SK-N-MC (cell line): ENCODE results near the gene DZIP1.

Source experiments
- EZH2 ChIP-seq: fragments of 200-600 bp; sonication (generic); IDR thresholded peaks from one replicate; pipeline ENCODE4 v1.6.1; 2017; ENCODE audit warnings: antibody characterized with exemption
- FOXP2 ChIP-seq: optimal IDR thresholded peaks from 2 replicates; pipeline ENCODE3; 2011; ENCODE audit warnings: mild to moderate bottlenecking, moderate library complexity; ENCODE audit not compliant: insufficient read depth; ENCODE audit errors: extremely low read length, control extremely low read depth
- POLR2AphosphoS5 ChIP-seq: IDR thresholded peaks from 2 replicates; pipeline ENCODE4 v1.6.1; 2012; ENCODE audit warnings: mild to moderate bottlenecking, low read depth, low read length, borderline replicate concordance

GRCh38 chr13:95614641-95615245, 29.8 kb downstream of the DZIP1 start:
- TF ChIP-seq POLR2AphosphoS5, result no peak
- no peak for TF ChIP-seq EZH2
- TF ChIP-seq FOXP2, result no peak
